K562 (cell line): Measurements from ENCODE around the gene PAQR4. TPM values are rescaled to one million over a fixed set of nuclear protein-coding genes. Genes with fewer than 3 reads are reported as not detected.

Source experiments
- BCOR ChIP-seq: fragments of 450-650 bp; IDR thresholded peaks from 2 replicates; pipeline ENCODE4 v1.6.1; 2016
- CBFA2T3 ChIP-seq: fragments of 450-650 bp; IDR thresholded peaks from 2 replicates; pipeline ENCODE4 v1.6.1; 2017
- ETV6 ChIP-seq, 3 experiments: fragments of 150-350 bp in 1 of 3; sonication (generic) in 1 of 3; formaldehyde crosslinking in 1 of 3; IDR thresholded peaks; 2 replicates each; pipeline versions ENCODE4 v1.6.1 to v1.8.0; 2014 to 2022; ENCODE audit warnings: borderline replicate concordance in 2 of 3, low read depth in 2 of 3, antibody characterized with exemption in 1 of 3, low read length in 1 of 3, mild to moderate bottlenecking in 1 of 3, missing genetic modification reagents in 1 of 3
- FUS ChIP-seq: fragments of 200-400 bp; formaldehyde crosslinking; optimal IDR thresholded peaks from 2 replicates; pipeline ENCODE3; 2017; ENCODE audit warnings: low read depth, low read length
- MIER1 ChIP-seq: fragments of 450-650 bp; IDR thresholded peaks from 2 replicates; pipeline ENCODE4 v1.6.1; 2016; ENCODE audit warnings: antibody characterized with exemption, mild to moderate bottlenecking, low read depth
- NFATC3 ChIP-seq: fragments of 450-650 bp; IDR thresholded peaks from 2 replicates; pipeline ENCODE4 v1.6.1; 2017; ENCODE audit warnings: mild to moderate bottlenecking
- PML ChIP-seq: IDR thresholded peaks from 2 replicates; pipeline ENCODE4 v1.6.1; 2012; ENCODE audit warnings: low read length, inconsistent platforms
- PTBP1 ChIP-seq: fragments of 200-400 bp; formaldehyde crosslinking; IDR thresholded peaks from 2 replicates; pipeline ENCODE4 v1.6.1; 2017; ENCODE audit warnings: low read depth, low read length
- SNRNP70 ChIP-seq: fragments of 200-400 bp; formaldehyde crosslinking; optimal IDR thresholded peaks from 2 replicates; pipeline ENCODE3; 2017; ENCODE audit warnings: low read depth, low read length
- STAT5B ChIP-seq: fragments of 250-450 bp; sonication (Bioruptor Pico); IDR thresholded peaks from 2 replicates; pipeline ENCODE4 v1.8.0; 2021; ENCODE audit warnings: mild to moderate bottlenecking, inconsistent platforms
- TARDBP ChIP-seq: fragments of 450-650 bp; IDR thresholded peaks from 2 replicates; pipeline ENCODE4 v1.6.1; 2016
- TCF7L2 ChIP-seq: fragments of 150-350 bp; IDR thresholded peaks from 2 replicates; pipeline ENCODE4 v1.6.1; 2016; ENCODE audit warnings: low read depth, mild to moderate bottlenecking, low read length, moderate library complexity
- TEAD4 ChIP-seq, 2 experiments: sonication (generic) in 1 of 2; formaldehyde crosslinking in 1 of 2; IDR thresholded peaks; 2 replicates each; pipeline versions ENCODE4 v1.6.1 to v1.8.0; 2012 to 2022; ENCODE audit warnings: borderline replicate concordance in 1 of 2, inconsistent platforms in 1 of 2, low read length in 1 of 2, mild to moderate bottlenecking in 1 of 2, missing genetic modification reagents in 1 of 2
- U2AF1 ChIP-seq: fragments of 200-400 bp; formaldehyde crosslinking; optimal IDR thresholded peaks from 2 replicates; pipeline ENCODE3; 2017; ENCODE audit warnings: mild to moderate bottlenecking, low read depth, low read length, moderate library complexity
- YY1 ChIP-seq, 3 experiments: IDR thresholded peaks; 2 replicates each; pipeline ENCODE4 v1.6.1; 2011; ENCODE audit warnings: low read length in 2 of 3, mild to moderate bottlenecking in 2 of 3, moderate library complexity in 2 of 3, borderline replicate concordance in 1 of 3, control low read depth in 1 of 3, low read depth in 1 of 3; ENCODE audit not compliant: insufficient read depth in 3 of 3, insufficient replicate concordance in 2 of 3, control insufficient read depth in 1 of 3, insufficient read length in 1 of 3; ENCODE audit errors: extremely low read depth in 1 of 3
- ZKSCAN8 ChIP-seq: fragments of 200-800 bp; sonication (Bioruptor generic); IDR thresholded peaks from 2 replicates; pipeline ENCODE4 v1.6.1; 2016; ENCODE audit warnings: missing genetic modification characterization, missing compliant biosample characterization
- ZNF583 ChIP-seq: fragments of 250-450 bp; sonication (Bioruptor Pico); IDR thresholded peaks from 2 replicates; pipeline ENCODE4 v1.4.0; 2020
- ZNF644 ChIP-seq: fragments of 200-800 bp; sonication (Bioruptor generic); IDR thresholded peaks from 2 replicates; pipeline ENCODE4 v1.6.1; 2016; ENCODE audit warnings: low read depth, missing genetic modification characterization, missing compliant biosample characterization
- ZNF695 ChIP-seq: fragments of 450-650 bp; formaldehyde crosslinking; IDR thresholded peaks from 2 replicates; pipeline ENCODE4 v1.4.0; 2020; ENCODE audit warnings: mild to moderate bottlenecking, moderate library complexity
- ZNF780A ChIP-seq: fragments of 250-450 bp; sonication (Bioruptor Pico); IDR thresholded peaks from 2 replicates; pipeline ENCODE4 v1.5.0; 2021; ENCODE audit warnings: mild to moderate bottlenecking
- polyA plus RNA-seq, 8 experiments: library from polyadenylated mRNA; depleted of rRNA in 4 of 8; stranded (reverse) in 5 of 8; unstranded in 3 of 8; fragments of >200 nt; fragmentation: Nextera tagmentation in 2 of 8; fragmentation: Illumina TruSeq in 1 of 8; extraction: Ambion mirVana in 2 of 8; extraction: Trizol in 1 of 8; gene quantifications; 2 replicates each; pipeline versions ENCODE4 v1.2.1 to v1.2.3, GENCODE V29; 2011 to 2014; ENCODE audit warnings: inconsistent platforms in 1 of 8, missing spikeins in 1 of 8
- total RNA-seq, 7 experiments: library from RNA; depleted of rRNA in 6 of 7; stranded (reverse); fragments of >200 nt in 6 of 7; fragmentation: Illumina TruSeq in 2 of 7; extraction: Trizol in 2 of 7; gene quantifications; 2 replicates each; pipeline versions ENCODE4 v1.2.1 to v1.2.3, GENCODE V29; 2011 to 2021; ENCODE audit warnings: low replicate concordance in 1 of 7
- TF ChIP-seq, protein P1 (sequence below): sonication (generic); formaldehyde crosslinking; IDR thresholded peaks from 2 replicates; pipeline ENCODE4 v1.8.0; 2022; ENCODE audit warnings: missing genetic modification reagents, mild to moderate bottlenecking, moderate library complexity, borderline replicate concordance
- TF ChIP-seq, protein P2 (sequence below), 3 experiments: fragments of 200-800 bp in 1 of 3; sonication (Bioruptor generic) in 1 of 3; sonication (generic) in 1 of 3; formaldehyde crosslinking in 1 of 3; IDR thresholded peaks; 2 replicates each; pipeline versions ENCODE4 v1.6.1 to v1.8.0; 2016 to 2022; ENCODE audit warnings: mild to moderate bottlenecking in 2 of 3, missing compliant biosample characterization in 2 of 3, missing genetic modification characterization in 2 of 3, missing genetic modification reagents in 1 of 3
- TF ChIP-seq, protein P3 (sequence below): sonication (generic); formaldehyde crosslinking; IDR thresholded peaks from 2 replicates; pipeline ENCODE4 v1.9.0; 2022; ENCODE audit warnings: mild to moderate bottlenecking, missing genetic modification reagents
- TF ChIP-seq, protein P4 (sequence below): fragments of 450-650 bp; IDR thresholded peaks from 2 replicates; pipeline ENCODE4 v1.6.1; 2016; ENCODE audit warnings: borderline replicate concordance

Gene PAQR4
- total and polyA plus RNA-seq, 9 of the 15 experiments (the other 6 are each of a cell fraction or from before 2014, with no cell fraction given), result 0.62 to 40.4 (median 19.5) TPM

DNA sequence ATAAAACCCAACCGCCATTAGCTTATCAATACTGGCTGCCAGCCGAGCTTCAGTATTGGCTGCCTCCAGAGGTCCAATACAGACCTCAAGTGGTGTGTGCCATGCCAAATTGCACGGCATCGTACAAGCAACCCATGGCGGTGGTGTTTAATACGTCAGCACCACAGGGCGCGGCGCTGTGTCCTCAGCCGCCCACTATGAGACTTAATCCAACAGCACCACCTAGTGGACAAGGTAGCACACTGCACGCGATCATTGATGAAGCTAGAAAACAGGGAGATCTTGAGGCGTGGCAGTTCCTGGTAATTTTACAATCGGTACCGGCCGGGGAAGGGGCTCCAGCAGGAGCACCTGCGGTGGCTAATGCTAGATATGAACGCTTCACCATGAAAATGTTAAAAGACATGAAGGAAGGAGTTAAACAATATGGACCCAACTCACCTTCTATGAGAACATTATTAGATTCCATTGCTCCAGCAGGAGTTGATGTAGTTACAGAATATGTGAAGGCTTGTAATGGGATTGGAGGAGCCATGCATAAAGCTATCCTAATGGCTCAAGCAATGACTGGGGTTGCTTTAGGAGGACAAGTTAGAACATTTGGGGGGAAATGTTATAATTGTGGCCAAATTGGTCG, 42.0 kb upstream of the PAQR4 start (continued):
- TF ChIP-seq, protein P1, sequence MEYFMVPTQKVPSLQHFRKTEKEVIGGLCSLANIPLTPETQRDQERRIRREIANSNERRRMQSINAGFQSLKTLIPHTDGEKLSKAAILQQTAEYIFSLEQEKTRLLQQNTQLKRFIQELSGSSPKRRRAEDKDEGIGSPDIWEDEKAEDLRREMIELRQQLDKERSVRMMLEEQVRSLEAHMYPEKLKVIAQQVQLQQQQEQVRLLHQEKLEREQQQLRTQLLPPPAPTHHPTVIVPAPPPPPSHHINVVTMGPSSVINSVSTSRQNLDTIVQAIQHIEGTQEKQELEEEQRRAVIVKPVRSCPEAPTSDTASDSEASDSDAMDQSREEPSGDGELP (CRISPR knock-in tag), result peak; percentile 64; the same call in 1 of the 2 replicates
- TF ChIP-seq, protein P2, sequence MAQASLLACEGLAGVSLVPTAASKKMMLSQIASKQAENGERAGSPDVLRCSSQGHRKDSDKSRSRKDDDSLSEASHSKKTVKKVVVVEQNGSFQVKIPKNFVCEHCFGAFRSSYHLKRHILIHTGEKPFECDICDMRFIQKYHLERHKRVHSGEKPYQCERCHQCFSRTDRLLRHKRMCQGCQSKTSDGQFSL (CRISPR knock-in tag; IDR thresholded peaks at IDR 0.05), result no peak
- TF ChIP-seq, protein P2 (tag; IDR thresholded peaks at IDR 0.05), result no peak
- TF ChIP-seq ZNF644 (tag), result no peak
- TF ChIP-seq SNRNP70, result no peak
- peak; percentile 20; the same call in 1 of the 2 replicates for TF ChIP-seq BCOR
- no peak for TF ChIP-seq STAT5B (CRISPR knock-in tag)
- no peak for TF ChIP-seq U2AF1
- TF ChIP-seq TEAD4 (IDR thresholded peaks at IDR 0.05; ENCODE audit: low read length), result 0 out of 2 replicates have a peak, but pooled peaks have one; percentile 17
- TF ChIP-seq TEAD4 (CRISPR knock-in tag; IDR thresholded peaks at IDR 0.05; ENCODE audit: borderline replicate concordance), result no peak
- TF ChIP-seq NFATC3, result no peak
- no peak for TF ChIP-seq ZNF695 (CRISPR knock-in tag)
- TF ChIP-seq ZKSCAN8 (CRISPR knock-in tag), result no peak
- TF ChIP-seq YY1 (IDR thresholded peaks at IDR 0.05; ENCODE audit: borderline replicate concordance in 1 of 3, control insufficient read depth in 1 of 3, extremely low read depth in 1 of 3, insufficient read depth in 3 of 3, insufficient read length in 1 of 3, insufficient replicate concordance in 2 of 3, low read depth in 1 of 3, low read length in 2 of 3), result peak in 2 of 3 experiments; percentile 30 to 74
- no peak for TF ChIP-seq CBFA2T3
- TF ChIP-seq, protein P3, sequence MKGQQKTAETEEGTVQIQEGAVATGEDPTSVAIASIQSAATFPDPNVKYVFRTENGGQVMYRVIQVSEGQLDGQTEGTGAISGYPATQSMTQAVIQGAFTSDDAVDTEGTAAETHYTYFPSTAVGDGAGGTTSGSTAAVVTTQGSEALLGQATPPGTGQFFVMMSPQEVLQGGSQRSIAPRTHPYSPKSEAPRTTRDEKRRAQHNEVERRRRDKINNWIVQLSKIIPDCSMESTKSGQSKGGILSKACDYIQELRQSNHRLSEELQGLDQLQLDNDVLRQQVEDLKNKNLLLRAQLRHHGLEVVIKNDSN, result no peak
- TF ChIP-seq, protein P4, sequence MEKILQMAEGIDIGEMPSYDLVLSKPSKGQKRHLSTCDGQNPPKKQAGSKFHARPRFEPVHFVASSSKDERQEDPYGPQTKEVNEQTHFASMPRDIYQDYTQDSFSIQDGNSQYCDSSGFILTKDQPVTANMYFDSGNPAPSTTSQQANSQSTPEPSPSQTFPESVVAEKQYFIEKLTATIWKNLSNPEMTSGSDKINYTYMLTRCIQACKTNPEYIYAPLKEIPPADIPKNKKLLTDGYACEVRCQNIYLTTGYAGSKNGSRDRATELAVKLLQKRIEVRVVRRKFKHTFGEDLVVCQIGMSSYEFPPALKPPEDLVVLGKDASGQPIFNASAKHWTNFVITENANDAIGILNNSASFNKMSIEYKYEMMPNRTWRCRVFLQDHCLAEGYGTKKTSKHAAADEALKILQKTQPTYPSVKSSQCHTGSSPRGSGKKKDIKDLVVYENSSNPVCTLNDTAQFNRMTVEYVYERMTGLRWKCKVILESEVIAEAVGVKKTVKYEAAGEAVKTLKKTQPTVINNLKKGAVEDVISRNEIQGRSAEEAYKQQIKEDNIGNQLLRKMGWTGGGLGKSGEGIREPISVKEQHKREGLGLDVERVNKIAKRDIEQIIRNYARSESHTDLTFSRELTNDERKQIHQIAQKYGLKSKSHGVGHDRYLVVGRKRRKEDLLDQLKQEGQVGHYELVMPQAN, result no peak
- no peak for TF ChIP-seq TCF7L2
- no peak for TF ChIP-seq TARDBP
- no peak for TF ChIP-seq ETV6 (IDR thresholded peaks at IDR 0.05; ENCODE audit: borderline replicate concordance in 1 of 2, low read depth in 2 of 2, low read length in 1 of 2)
- TF ChIP-seq ETV6 (CRISPR knock-in tag; IDR thresholded peaks at IDR 0.05; ENCODE audit: borderline replicate concordance), result no peak
- no peak for TF ChIP-seq ZNF583 (CRISPR knock-in tag)
- no peak for TF ChIP-seq FUS
- TF ChIP-seq MIER1, result no peak
- no peak for TF ChIP-seq PTBP1
- TF ChIP-seq PML, result no peak
- no peak for TF ChIP-seq ZNF780A
